GM10248 (cell line): Measurements from ENCODE around the gene MMS22L.

Source experiments
- CTCF ChIA-PET: fragments of 300-600 bp; sonication (Branson Sonifier 250); formaldehyde crosslinking; extraction: SDS; loops from one replicate; lab custom pipeline; 2021; ENCODE audit warnings: antibody characterized with exemption; lab: Yijun Ruan, JAX
- POLR2A ChIA-PET: fragments of 350-650 bp; sonication (Branson Sonifier 250); formaldehyde crosslinking; extraction: SDS; loops from one replicate; lab custom pipeline; 2020; ENCODE audit warnings: antibody characterized with exemption; lab: Yijun Ruan, JAX
- DNase-seq: peaks from one replicate; pipeline ENCODE4 v3.0.0; 2012; ENCODE audit errors: extremely low spot score
- CTCF ChIP-seq: IDR thresholded peaks from 2 replicates; pipeline ENCODE4 v1.5.1; 2012; ENCODE audit warnings: mild to moderate bottlenecking, low read depth; ENCODE audit errors: extremely low read depth, missing control alignments, control extremely low read depth

The MMS22L gene

GRCh38 chr6:97150932-97151331 is 132.1 kb downstream of the MMS22L start:
- ChIA-PET POLR2A (no interaction called here), CTCF (interaction anchor here (1.4 to 1.5 kb wide), 2 partner anchors 17 to 125 kb away, joined by 3 read pairs; no protein-coding TSS in a partner anchor)
- TF ChIP-seq CTCF = no peak
- no peak for DNase-seq

GRCh38 chr6:97147421-97147820 is 135.6 kb downstream of the MMS22L start:
- POLR2A ChIA-PET = no interaction called here
- TF ChIP-seq CTCF = no peak
- DNase-seq = no peak
- CTCF ChIA-PET = interaction anchor here (1.6 kb wide), 1 partner anchor 17 kb away, joined by 3 read pairs; no protein-coding TSS in a partner anchor

- ChIA-PET POLR2A (no interaction called here), CTCF (interaction anchor here (2.0 kb wide), 1 partner anchor 14 kb away, joined by 5 read pairs; no protein-coding TSS in a partner anchor)
- DNase-seq = no peak
- TF ChIP-seq CTCF = no peak
Observed at GRCh38 chr6:97145691-97146090, 137.3 kb downstream of the MMS22L start.

- TF ChIP-seq CTCF = no peak
- ChIA-PET POLR2A (no interaction called here), CTCF (no interaction called here)
- no peak for DNase-seq
Observed at GRCh38 chr6:97141756-97142155, 141.3 kb downstream of the MMS22L start.

- CTCF ChIA-PET = interaction anchor here (1.3 to 1.4 kb wide), 4 partner anchors 14 to 48 kb away, joined by 3 to 4 read pairs (median 4); no protein-coding TSS in a partner anchor
- no peak for TF ChIP-seq CTCF
Observed at GRCh38 chr6:97138581-97138980, 144.4 kb downstream of the MMS22L start.

GRCh38 chr6:97136626-97137358 is 146.2 kb downstream of the MMS22L start:
- no peak for DNase-seq
- ChIA-PET CTCF (interaction anchor here (0.9 kb wide), 1 partner anchor 16 kb away, joined by 3 read pairs; no protein-coding TSS in a partner anchor), POLR2A (no interaction called here)
- no peak for TF ChIP-seq CTCF

More at GRCh38 chr6:97138581-97138980, 144.4 kb downstream of the MMS22L start:
- POLR2A ChIA-PET = no interaction called here
- DNase-seq = no peak
